MM.1S (cell line): ENCODE measurements around the gene TGFBR2.

Experiments
- DNase-seq: peaks from one replicate; pipeline ENCODE4 v3.0.0-alpha.2; 2015
- H2AFZ ChIP-seq: fragments of 300-600 bp; sonication (generic); 2 replicates; pipeline ENCODE4 v1.6.0; 2016; ENCODE audit warnings: antibody characterized with exemption, low read length
- H3F3A ChIP-seq: fragments of 300-600 bp; sonication (generic); 2 replicates; pipeline ENCODE4 v1.6.1; 2016; ENCODE audit warnings: mild to moderate bottlenecking, antibody characterized with exemption, low read length, moderate library complexity, mixed read lengths; ENCODE audit not compliant: insufficient read depth
- H3K27ac ChIP-seq: fragments of 300-600 bp; sonication (generic); 2 replicates; pipeline ENCODE4 v1.5.1; 2016; ENCODE audit warnings: mild to moderate bottlenecking, low read length
- H3K27me3 ChIP-seq: fragments of 300-600 bp; sonication (generic); replicated peaks from 2 replicates; pipeline ENCODE4 v1.6.0; 2016; ENCODE audit warnings: low read length; ENCODE audit not compliant: insufficient read depth
- H3K36me3 ChIP-seq: fragments of 300-600 bp; sonication (generic); replicated peaks from 2 replicates; pipeline ENCODE4 v1.6.1; 2016; ENCODE audit warnings: mild to moderate bottlenecking, low read length, mixed read lengths; ENCODE audit not compliant: insufficient read depth
- H3K4me1 ChIP-seq: fragments of 300-600 bp; sonication (generic); 2 replicates; pipeline ENCODE4 v1.6.1; 2016; ENCODE audit warnings: low read length, mixed read lengths
- H3K4me2 ChIP-seq: fragments of 300-600 bp; sonication (generic); 2 replicates; pipeline ENCODE4 v1.6.0; 2016; ENCODE audit warnings: low read depth, low read length
- H3K4me3 ChIP-seq: fragments of 300-600 bp; sonication (generic); 2 replicates; pipeline ENCODE4 v1.5.1; 2016; ENCODE audit warnings: low read length, mixed read lengths
- H3K79me2 ChIP-seq: fragments of 300-600 bp; sonication (generic); 2 replicates; pipeline ENCODE4 v1.6.1; 2016; ENCODE audit warnings: mixed run types, low read length, mixed read lengths
- H3K9ac ChIP-seq: fragments of 300-600 bp; sonication (generic); 2 replicates; pipeline ENCODE4 v1.6.1; 2016; ENCODE audit warnings: low read length, mixed read lengths
- H3K9me2 ChIP-seq: fragments of 300-600 bp; sonication (generic); replicated peaks from 2 replicates; pipeline ENCODE4 v1.6.1; 2016; ENCODE audit warnings: mild to moderate bottlenecking, low read length, mixed read lengths; ENCODE audit not compliant: insufficient read depth
- H3K9me3 ChIP-seq: fragments of 300-600 bp; sonication (generic); replicated peaks from 2 replicates; pipeline ENCODE4 v1.6.1; 2016; ENCODE audit warnings: mild to moderate bottlenecking, low read length, mixed read lengths; ENCODE audit not compliant: insufficient read depth
- H4K20me1 ChIP-seq: fragments of 300-600 bp; sonication (generic); 2 replicates; pipeline ENCODE4 v1.6.1; 2016; ENCODE audit warnings: mild to moderate bottlenecking, low read length, moderate library complexity, mixed read lengths; ENCODE audit not compliant: insufficient read depth
- CTCF ChIP-seq: fragments of 300-600 bp; sonication (generic); IDR thresholded peaks from 2 replicates; pipeline ENCODE4 v1.5.1; 2016; ENCODE audit warnings: antibody characterized with exemption, low read length, mixed read lengths
- EZH2 ChIP-seq: fragments of 300-600 bp; sonication (generic); optimal IDR thresholded peaks from 2 replicates; pipeline ENCODE3; 2017; ENCODE audit warnings: low read depth, mild to moderate bottlenecking, antibody characterized with exemption, low read length, mixed read lengths
- EZH2phosphoT487 ChIP-seq: fragments of 300-600 bp; sonication (generic); IDR thresholded peaks from 2 replicates; pipeline ENCODE4 v1.6.1; 2018; ENCODE audit warnings: antibody characterized with exemption, low read length

Gene TGFBR2

GRCh38 chr3:30708472-30708871, 102.1 kb downstream of the TGFBR2 start:
- TF ChIP-seq EZH2: no peak
- TF ChIP-seq CTCF: no peak
- TF ChIP-seq EZH2phosphoT487: no peak
- Histone ChIP-seq H3K4me3 (no peak overlapping the region), H3K79me2 (no peaks in the 10 kb centered on the region), H3K4me1 (no peaks in the 10 kb centered on the region), H3K27me3 (no peaks in the 10 kb centered on the region), H3K4me2 (no peak overlapping the region), H3K27ac (no peak overlapping the region), H3K9me2 (no peaks in the 10 kb centered on the region), H2AFZ (no peak overlapping the region), H3K9ac (no peak overlapping the region), H3K36me3 (no peaks in the 10 kb centered on the region; the same call in 1 of the 2 replicates), H4K20me1 (no peaks in the 10 kb centered on the region), H3K9me3 (no peaks in the 10 kb centered on the region), H3F3A (no peaks in the 10 kb centered on the region)
- no peak for DNase-seq

GRCh38 chr3:30710017-30710416, 103.6 kb downstream of the TGFBR2 start:
- H3K4me1 ChIP-seq: no peaks in the 10 kb centered on the region
- no peaks in the 10 kb centered on the region for H3K9me2 ChIP-seq
- no peak overlapping the region for H3K27ac ChIP-seq
- no peak overlapping the region for H3K4me3 ChIP-seq
- no peak for TF ChIP-seq EZH2
- no peak for TF ChIP-seq CTCF
- no peak for TF ChIP-seq EZH2phosphoT487
- H3F3A ChIP-seq: no peaks in the 10 kb centered on the region
- no peaks in the 10 kb centered on the region for H4K20me1 ChIP-seq
- H3K4me2 ChIP-seq: no peak overlapping the region
- no peaks in the 10 kb centered on the region for H3K79me2 ChIP-seq
- no peak overlapping the region for H2AFZ ChIP-seq
- no peaks in the 10 kb centered on the region for H3K9me3 ChIP-seq
- H3K9ac ChIP-seq: no peak overlapping the region
- no peaks in the 10 kb centered on the region; the same call in 1 of the 2 replicates for H3K36me3 ChIP-seq
- no peak for DNase-seq
- H3K27me3 ChIP-seq: no peaks in the 10 kb centered on the region

- no peak for TF ChIP-seq EZH2phosphoT487
- TF ChIP-seq EZH2: no peak
- TF ChIP-seq CTCF: no peak
- Histone ChIP-seq H3K9ac (no peak overlapping the region), H3K27ac (no peak overlapping the region), H3K4me2 (no peak overlapping the region), H3K79me2 (no peaks in the 10 kb centered on the region), H3K36me3 (no peaks in the 10 kb centered on the region; the same call in 1 of the 2 replicates), H3K9me2 (no peaks in the 10 kb centered on the region), H3K9me3 (no peaks in the 10 kb centered on the region), H3F3A (no peaks in the 10 kb centered on the region), H3K27me3 (no peaks in the 10 kb centered on the region), H2AFZ (no peak overlapping the region), H4K20me1 (no peaks in the 10 kb centered on the region), H3K4me3 (no peak overlapping the region), H3K4me1 (no peaks in the 10 kb centered on the region)
- no peak for DNase-seq
These were observed 104.8 kb downstream of the TGFBR2 start for GRCh38 chr3:30711151-30711550.
